ENCODE measurements around the gene EML2. TPM values are rescaled to one million over a fixed set of nuclear protein-coding genes. Genes with fewer than 3 reads are reported as not detected.

EML2 gene
- total RNA-seq, 3 donors from 2014 or later, result 59.9 to 119 (median 79.1) TPM

- Histone ChIP-seq H3K9me3 (no peaks in the 10 kb centered on the region), H3K36me3 (ENCODE audit: low read depth) (no peaks in the 10 kb centered on the region), H3K4me3 (no peak overlapping the region), H3K4me1 (ENCODE audit: low read depth) (peaks cover 21% of the 10 kb centered on the region)
- DNase-seq (peak in 2 of 3 donors; percentile 40 to 53), ATAC-seq (no peak)
- intact Hi-C loops (cut with DNase I, micrococcal nuclease), result no loop called here
- TF ChIP-seq, protein P1, sequence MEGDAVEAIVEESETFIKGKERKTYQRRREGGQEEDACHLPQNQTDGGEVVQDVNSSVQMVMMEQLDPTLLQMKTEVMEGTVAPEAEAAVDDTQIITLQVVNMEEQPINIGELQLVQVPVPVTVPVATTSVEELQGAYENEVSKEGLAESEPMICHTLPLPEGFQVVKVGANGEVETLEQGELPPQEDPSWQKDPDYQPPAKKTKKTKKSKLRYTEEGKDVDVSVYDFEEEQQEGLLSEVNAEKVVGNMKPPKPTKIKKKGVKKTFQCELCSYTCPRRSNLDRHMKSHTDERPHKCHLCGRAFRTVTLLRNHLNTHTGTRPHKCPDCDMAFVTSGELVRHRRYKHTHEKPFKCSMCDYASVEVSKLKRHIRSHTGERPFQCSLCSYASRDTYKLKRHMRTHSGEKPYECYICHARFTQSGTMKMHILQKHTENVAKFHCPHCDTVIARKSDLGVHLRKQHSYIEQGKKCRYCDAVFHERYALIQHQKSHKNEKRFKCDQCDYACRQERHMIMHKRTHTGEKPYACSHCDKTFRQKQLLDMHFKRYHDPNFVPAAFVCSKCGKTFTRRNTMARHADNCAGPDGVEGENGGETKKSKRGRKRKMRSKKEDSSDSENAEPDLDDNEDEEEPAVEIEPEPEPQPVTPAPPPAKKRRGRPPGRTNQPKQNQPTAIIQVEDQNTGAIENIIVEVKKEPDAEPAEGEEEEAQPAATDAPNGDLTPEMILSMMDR (IDR thresholded peaks at IDR 0.05), result no peak
These were observed 29.2 kb upstream of the EML2 start for GRCh38 chr19:45668342-45668871.

- peak; percentile 67 for ATAC-seq
- TF ChIP-seq, protein P1 (IDR thresholded peaks at IDR 0.05), result no peak
These were observed 28.6 kb upstream of the EML2 start, which contains the start of gene GIPR for GRCh38 chr19:45667620-45668341. Gene GIPR (plus strand): TSS chr19:45668221. CDS start chr19:45669521, 1,300 bp downstream.

DNA sequence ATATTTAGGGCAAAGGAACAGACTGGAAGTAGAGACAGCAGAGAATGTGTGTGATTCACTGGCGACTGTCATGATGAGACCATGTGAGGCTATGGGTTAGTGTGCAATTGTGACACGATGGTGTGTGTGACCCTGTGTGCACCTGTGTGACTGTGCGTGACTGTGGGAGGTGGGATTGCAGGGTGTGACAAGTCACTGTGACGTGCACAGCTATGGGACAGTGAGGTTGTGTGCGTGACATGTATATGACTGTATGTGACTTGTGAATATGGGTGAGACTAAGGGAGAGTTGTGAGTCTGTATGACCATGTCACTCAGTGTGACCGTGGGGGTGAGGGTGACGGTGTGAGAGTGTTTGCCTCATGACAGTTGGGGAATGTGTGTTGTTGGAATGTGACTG, 25.4 kb upstream of the EML2 start:
- intact Hi-C loops (cut with DNase I, micrococcal nuclease), result no loop called here
- no peaks in the 10 kb centered on the region for H3K36me3 ChIP-seq (ENCODE audit: low read depth)
- no peaks in the 10 kb centered on the region for H3K9me3 ChIP-seq
- H3K4me3 ChIP-seq, result no peak overlapping the region
- no peak for ATAC-seq
- peak in 1 of 3 donors; percentile 24 for DNase-seq
- TF ChIP-seq, protein P1 (IDR thresholded peaks at IDR 0.05), result no peak
- peaks cover 15% of the 10 kb centered on the region for H3K4me1 ChIP-seq (ENCODE audit: low read depth)

More at GRCh38 chr19:45667620-45668341, 28.6 kb upstream of the EML2 start, which contains the start of gene GIPR:
- H3K9me3 ChIP-seq, result no peaks in the 10 kb centered on the region
- no peak within 1 kb of the TSS for H3K4me3 ChIP-seq
- DNase-seq, result peak; percentile 78 to 87 (median 87)
- H3K36me3 ChIP-seq (ENCODE audit: low read depth), result no peaks in the 10 kb centered on the region
- peaks cover 21% of the 10 kb centered on the region for H3K4me1 ChIP-seq (ENCODE audit: low read depth)
- intact Hi-C loops (cut with DNase I, micrococcal nuclease), result no loop called here

GRCh38 chr19:45663800-45664199, 24.6 kb upstream of the EML2 start:
- TF ChIP-seq, protein P1 (IDR thresholded peaks at IDR 0.05), result no peak
- no peaks in the 10 kb centered on the region for H3K36me3 ChIP-seq (ENCODE audit: low read depth)
- H3K4me1 ChIP-seq (ENCODE audit: low read depth), result peaks cover 8% of the 10 kb centered on the region
- no peak overlapping the region for H3K4me3 ChIP-seq
- ATAC-seq (no peak), DNase-seq (no peak)
- H3K9me3 ChIP-seq, result no peaks in the 10 kb centered on the region
- intact Hi-C loops (cut with DNase I, micrococcal nuclease), result no loop called here

DNA sequence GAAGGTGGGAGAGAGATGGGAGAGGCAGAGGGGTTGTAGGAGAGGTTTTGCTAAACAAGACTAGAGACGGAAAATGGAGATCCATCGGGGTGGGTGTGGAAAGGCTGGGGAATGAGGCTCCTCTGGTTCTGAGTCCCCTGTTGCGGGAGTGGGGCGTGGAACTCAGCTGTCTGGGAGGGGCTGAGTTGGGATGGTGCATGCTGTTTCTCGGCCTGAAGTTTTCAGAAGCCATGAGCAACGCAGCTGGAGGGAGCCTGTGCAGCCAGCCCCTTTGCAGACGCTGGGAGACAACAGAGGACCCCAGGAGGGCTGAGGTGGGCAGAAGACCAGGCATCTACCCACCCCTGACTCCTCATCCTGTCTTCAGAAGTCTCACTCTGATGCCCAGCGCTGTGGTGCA, 21.4 kb upstream of the EML2 start:
- TF ChIP-seq, protein P1 (IDR thresholded peaks at IDR 0.05), result no peak
- ATAC-seq, result no peak
- no peaks in the 10 kb centered on the region for H3K4me1 ChIP-seq (ENCODE audit: low read depth)
- no peak overlapping the region for H3K4me3 ChIP-seq
- no peak for DNase-seq
- no peaks in the 10 kb centered on the region for H3K36me3 ChIP-seq (ENCODE audit: low read depth)
- no peaks in the 10 kb centered on the region for H3K9me3 ChIP-seq
- intact Hi-C loops (cut with DNase I, micrococcal nuclease), result no loop called here
